ENCODE results near the gene HNRNPCL1. TPM values are rescaled to one million over a fixed set of nuclear protein-coding genes. Genes with fewer than 3 reads are reported as not detected.
A peak's percentile ranks its signal among the peaks of the same experiment; 100 is the strongest.
"Not testable (repeated sequence)": the region's sequence is repeated elsewhere in the genome, so short reads cannot be mapped to it uniquely, and the experiment has no call there.

HNRNPCL1 gene
- not detected in 2 replicates for total RNA-seq

- not testable (repeated sequence) for H3K27me3 ChIP-seq (ENCODE audit: control insufficient read depth, insufficient read depth, low read length); FAIRE-seq; DNase-seq (ENCODE audit: low read depth); H3K4me3 ChIP-seq (ENCODE audit: low read depth, low read length); H3K36me3 ChIP-seq (ENCODE audit: control insufficient read depth, insufficient read depth, low read length)
These were observed at the start of gene HNRNPCL1 for GRCh38 chr1:12848620-12849019. Gene HNRNPCL1 (minus strand): TSS chr1:12848720. CDS start chr1:12848289, 431 bp downstream.

GRCh38 chr1:12898170-12898569, 49.6 kb upstream of the HNRNPCL1 start, which contains the start of gene PRAMEF10:
Gene PRAMEF10 (minus strand): TSS chr1:12898270. CDS start chr1:12895847, 2,423 bp downstream.
- not testable (repeated sequence) for H3K27me3 ChIP-seq (ENCODE audit: control insufficient read depth, insufficient read depth, low read length)

GRCh38 chr1:12886101-12886500, 37.6 kb upstream of the HNRNPCL1 start, which contains the start of gene PRAMEF4:
Gene PRAMEF4 (minus strand): TSS chr1:12886201. CDS start chr1:12883394, 2,807 bp downstream.
- not testable (repeated sequence) for H3K27me3 ChIP-seq (ENCODE audit: control insufficient read depth, insufficient read depth, low read length); H3K36me3 ChIP-seq (ENCODE audit: control insufficient read depth, insufficient read depth, low read length); DNase-seq (ENCODE audit: low read depth); H3K4me3 ChIP-seq (ENCODE audit: low read depth, low read length); FAIRE-seq

More at GRCh38 chr1:12898170-12898569, 49.6 kb upstream of the HNRNPCL1 start, which contains the start of gene PRAMEF10:
- DNase-seq (ENCODE audit: low read depth); FAIRE-seq; H3K36me3 ChIP-seq (ENCODE audit: control insufficient read depth, insufficient read depth, low read length); H3K4me3 ChIP-seq (ENCODE audit: low read depth, low read length): not testable (repeated sequence)

- H3K4me3 ChIP-seq (ENCODE audit: low read depth, low read length); H3K36me3 ChIP-seq (ENCODE audit: control insufficient read depth, insufficient read depth, low read length); DNase-seq (ENCODE audit: low read depth); FAIRE-seq; H3K27me3 ChIP-seq (ENCODE audit: control insufficient read depth, insufficient read depth, low read length): not testable (repeated sequence)
These were observed 29.9 kb upstream of the HNRNPCL1 start for GRCh38 chr1:12878453-12878852.

GRCh38 chr1:12863131-12863880, 14.8 kb upstream of the HNRNPCL1 start:
- DNase-seq (ENCODE audit: low read depth); H3K27me3 ChIP-seq (ENCODE audit: control insufficient read depth, insufficient read depth, low read length); H3K36me3 ChIP-seq (ENCODE audit: control insufficient read depth, insufficient read depth, low read length); FAIRE-seq; H3K4me3 ChIP-seq (ENCODE audit: low read depth, low read length): not testable (repeated sequence)

GRCh38 chr1:12856786-12857185, 8.3 kb upstream of the HNRNPCL1 start, which contains the start of gene PRAMEF2:
Gene PRAMEF2 (plus strand): TSS chr1:12857086. CDS start chr1:12859010, 1,924 bp downstream.
- not testable (repeated sequence) for FAIRE-seq; DNase-seq (ENCODE audit: low read depth); H3K27me3 ChIP-seq (ENCODE audit: control insufficient read depth, insufficient read depth, low read length); H3K36me3 ChIP-seq (ENCODE audit: control insufficient read depth, insufficient read depth, low read length); H3K4me3 ChIP-seq (ENCODE audit: low read depth, low read length)

GRCh38 chr1:12851779-12852178, 3.3 kb upstream of the HNRNPCL1 start:
- Histone ChIP-seq H3K27me3 (ENCODE audit: control insufficient read depth, insufficient read depth, low read length) (no peaks in the 10 kb centered on the region), H3K36me3 (ENCODE audit: control insufficient read depth, insufficient read depth, low read length) (no peaks in the 10 kb centered on the region), H3K4me3 (ENCODE audit: low read depth, low read length) (no peak overlapping the region)
- peak; percentile 40 for DNase-seq (ENCODE audit: low read depth)
- no peak for FAIRE-seq
- TF ChIP-seq CTCF (IDR thresholded peaks at IDR 0.05; ENCODE audit: insufficient read depth, low read length, severe bottlenecking), result no peak

- not testable (repeated sequence) for FAIRE-seq
These were observed 15.3 kb downstream of the HNRNPCL1 start for GRCh38 chr1:12833251-12833650.

GRCh38 chr1:12831310-12831709, 17.2 kb downstream of the HNRNPCL1 start, which contains the start of gene PRAMEF11:
Gene PRAMEF11 (minus strand): TSS chr1:12831410. CDS start chr1:12828789, 2,621 bp downstream.
- not testable (repeated sequence) for H3K36me3 ChIP-seq (ENCODE audit: control insufficient read depth, insufficient read depth, low read length); H3K4me3 ChIP-seq (ENCODE audit: low read depth, low read length); DNase-seq (ENCODE audit: low read depth); H3K27me3 ChIP-seq (ENCODE audit: control insufficient read depth, insufficient read depth, low read length); FAIRE-seq

More at GRCh38 chr1:12833251-12833650, 15.3 kb downstream of the HNRNPCL1 start:
- DNase-seq (ENCODE audit: low read depth); H3K27me3 ChIP-seq (ENCODE audit: control insufficient read depth, insufficient read depth, low read length); H3K36me3 ChIP-seq (ENCODE audit: control insufficient read depth, insufficient read depth, low read length); H3K4me3 ChIP-seq (ENCODE audit: low read depth, low read length): not testable (repeated sequence)

- FAIRE-seq, result not testable (repeated sequence)
These were observed 29.5 kb downstream of the HNRNPCL1 start for GRCh38 chr1:12819061-12819460.

More at GRCh38 chr1:12819061-12819460, 29.5 kb downstream of the HNRNPCL1 start:
- H3K4me3 ChIP-seq (ENCODE audit: low read depth, low read length); H3K36me3 ChIP-seq (ENCODE audit: control insufficient read depth, insufficient read depth, low read length); H3K27me3 ChIP-seq (ENCODE audit: control insufficient read depth, insufficient read depth, low read length); DNase-seq (ENCODE audit: low read depth): not testable (repeated sequence)

Data from bronchial epithelial cell (primary cell).